Spleen (tissue), 11 donors: Measurements from ENCODE around the gene VSTM1. TPM values are rescaled to one million over a fixed set of nuclear protein-coding genes. Genes with fewer than 3 reads are reported as not detected.
"Not testable (repeated sequence)": the region's sequence is repeated elsewhere in the genome, so short reads cannot be mapped to it uniquely, and the experiment has no call there.

ENCODE experiments used
- DNase-seq: peaks from one replicate; pipeline ENCODE4 v3.0.0-alpha.2; 2020
- H3K27ac ChIP-seq, 8 donors: fragments of 200-600 bp; sonication (generic) in 7 of 8; 1 replicate in 4 of 8; 2 replicates in 4 of 8; pipeline versions ENCODE4 v1.5.0 to v1.8.0; 2016 to 2021; ENCODE audit warnings: inconsistent platforms in 4 of 8, mild to moderate bottlenecking in 4 of 8, moderate library complexity in 1 of 8
- H3K27me3 ChIP-seq, 7 donors: fragments of 200-600 bp; sonication (generic) in 6 of 7; replicated peaks in 1 of 7; 1 replicate in 4 of 7; 2 replicates in 3 of 7; pipeline versions ENCODE4 v1.5.0 to v1.8.0; 2016 to 2021; ENCODE audit warnings: inconsistent platforms in 3 of 7, mild to moderate bottlenecking in 1 of 7
- H3K36me3 ChIP-seq, 6 donors: fragments of 200-600 bp; sonication (generic) in 5 of 6; 1 replicate in 4 of 6; 2 replicates in 2 of 6; pipeline versions ENCODE4 v1.5.0 to v1.8.0; 2016 to 2021; ENCODE audit warnings: inconsistent platforms in 2 of 6
- H3K4me1 ChIP-seq, 6 donors: fragments of 200-600 bp; sonication (generic) in 5 of 6; 1 replicate in 3 of 6; 2 replicates in 3 of 6; pipeline versions ENCODE4 v1.5.0 to v1.8.0; 2016 to 2021; ENCODE audit warnings: inconsistent platforms in 3 of 6
- H3K4me3 ChIP-seq, 8 donors: fragments of 200-600 bp; sonication (generic) in 7 of 8; 1 replicate in 4 of 8; 2 replicates in 4 of 8; pipeline versions ENCODE4 v1.5.0 to v1.8.0; 2016 to 2021; ENCODE audit warnings: inconsistent platforms in 4 of 8, mild to moderate bottlenecking in 4 of 8, moderate library complexity in 2 of 8
- H3K9me3 ChIP-seq, 8 donors: fragments of 200-600 bp; sonication (generic) in 7 of 8; 1 replicate in 4 of 8; 2 replicates in 4 of 8; pipeline versions ENCODE4 v1.5.0 to v1.8.0; 2016 to 2021; ENCODE audit warnings: inconsistent platforms in 4 of 8
- CTCF ChIP-seq, 11 experiments: fragments of 200-600 bp in 7 of 11; fragments of 450-650 bp in 4 of 11; sonication (generic) in 4 of 11; IDR thresholded peaks in 8 of 11; conservative IDR thresholded peaks in 3 of 11; 1 replicate in 7 of 11; 2 replicates in 4 of 11; pipeline versions ENCODE4 v1.4.0 to v1.8.0; 2016 to 2021; ENCODE audit warnings: antibody characterized with exemption in 11 of 11, inconsistent platforms in 4 of 11, mild to moderate bottlenecking in 1 of 11
- POLR2A ChIP-seq, 3 donors: fragments of 450-650 bp; IDR thresholded peaks; one replicate each; pipeline ENCODE4 v1.5.1; 2017; ENCODE audit warnings: antibody characterized with exemption in 3 of 3, mild to moderate bottlenecking in 1 of 3
- POLR2AphosphoS5 ChIP-seq, 3 donors: sonication (generic); formaldehyde crosslinking; IDR thresholded peaks; one replicate each; pipeline ENCODE4 v1.5.1; 2017; ENCODE audit warnings: antibody characterized with exemption in 3 of 3
- WGBS, 5 donors: extraction: QIAGEN DNeasy Blood & Tissue Kit in 3 of 5; methylation state at CpG; one replicate each; pipeline versions ENCODE4 v1.1.5 to v1.1.7; 2013 to 2018; 5-methylcytosine and 5-hydroxymethylcytosine counted together
- intact Hi-C: fragments of 100-400 bp; cut with DNase I; formaldehyde crosslinking; loops from one replicate; pipeline ENCODE4 v1.15.0; 2023; ENCODE audit warnings: low total_unique reads
- polyA plus RNA-seq, 3 donors: library from polyadenylated mRNA; stranded (reverse); fragments of 200-250 nt; gene quantifications; one replicate each; pipeline ENCODE4 v1.2.1, GENCODE V29; 2013
- total RNA-seq, 7 donors: library from RNA; depleted of rRNA in 3 of 7; stranded (reverse); fragments of >200 nt in 3 of 7; fragmentation: NEBNext Ultra II Directional in 4 of 7; extraction: Animal tissue kit (Norgen Biotek cat#: 25700) in 4 of 7; gene quantifications; one replicate each; pipeline versions ENCODE4 v1.1.0 to v1.2.1, GENCODE V29; 2016 to 2021
- donor health status: healthy with polysubstance abuse.
- donor health status: DM: no; HTN: no; CAD: no; lungs with moderate emphysema.
- donor health status: DM: no; HTN: no; CAD: no.
- donor health status: Bipolar disorder and iron deficiency.
- donor health status: healthy.
- donor health status: DM: no; HTN: no; CAD: no.
- donor health status: DM: yes; HTN: yes; CAD: no.

The VSTM1 gene
- total and polyA plus RNA-seq, 10 donors = 0.32 to 13.3 (median 5.3) TPM; not detected in 1

- intact Hi-C loops, H3K36me3 ChIP-seq, H3K9me3 ChIP-seq: not testable (repeated sequence)
- TF ChIP-seq CTCF (IDR thresholded peaks at IDR 0.05 in 8 of 11, conservative IDR thresholded peaks at IDR 0.05 in 3 of 11) (peak in 1 of 11 experiments; percentile 34), POLR2AphosphoS5 (IDR thresholded peaks at IDR 0.05) (peak; percentile 5 to 77 (median 18))
- DNase-seq = peak; percentile 92
- WGBS, 5 donors = 0 to 3% (median 1%) methylated on average over 23 to 46 of the region's 46 CpGs
- peak overlapping the region in 4 of 8 donors; percentile 33 to 85 (median 81) for H3K27ac ChIP-seq
- H3K27me3 ChIP-seq = peaks cover 0 to 39% (median 14%) of the 10 kb centered on the region in 7 donors
- peaks cover 3 to 61% (median 16%) of the 10 kb centered on the region in 6 donors for H3K4me1 ChIP-seq
- peak overlapping the region; percentile 4 to 65 (median 28) for H3K4me3 ChIP-seq
Measured at GRCh38 chr19:54095859-54096616, 32.3 kb upstream of the VSTM1 start.

- DNase-seq = no peak
- 74 to 88% (median 76%) methylated on average over 16 to 22 of the region's 22 CpGs for WGBS, 5 donors
- TF ChIP-seq POLR2A (IDR thresholded peaks at IDR 0.05) (no peak), POLR2AphosphoS5 (IDR thresholded peaks at IDR 0.05) (no peak)
- Histone ChIP-seq H3K4me1 (peaks cover 3 to 53% (median 16%) of the 10 kb centered on the region in 6 donors), H3K4me3 (peak overlapping the region in 6 of 8 donors; percentile 22 to 65 (median 32)), H3K27ac (peak overlapping the region in 3 of 8 donors; percentile 79 to 85 (median 83)), H3K36me3 (peaks cover 0 to 9% (median 0%) of the 10 kb centered on the region in 6 donors), H3K27me3 (peaks cover 0 to 44% (median 14%) of the 10 kb centered on the region in 7 donors), H3K9me3 (no peaks in the 10 kb centered on the region)
- intact Hi-C loops = no loop called here
Measured at GRCh38 chr19:54095136-54095858, 31.6 kb upstream of the VSTM1 start.

- H3K27me3 ChIP-seq = peaks cover 0 to 51% (median 17%) of the 10 kb centered on the region in 7 donors
- H3K9me3 ChIP-seq = no peaks in the 10 kb centered on the region
- H3K4me1 ChIP-seq = peaks cover 3 to 46% (median 16%) of the 10 kb centered on the region in 6 donors
- peaks cover 0 to 9% (median 0%) of the 10 kb centered on the region in 6 donors for H3K36me3 ChIP-seq
- TF ChIP-seq POLR2A (IDR thresholded peaks at IDR 0.05) (no peak), POLR2AphosphoS5 (IDR thresholded peaks at IDR 0.05) (no peak), CTCF (IDR thresholded peaks at IDR 0.05 in 8 of 11, conservative IDR thresholded peaks at IDR 0.05 in 3 of 11) (no peak)
- no peak overlapping the region for H3K27ac ChIP-seq
- H3K4me3 ChIP-seq = no peak overlapping the region
- no peak for DNase-seq
- intact Hi-C loops = no loop called here
- 51 to 70% (median 53%) methylated on average over 17 of the region's 17 CpGs for WGBS, 5 donors
Measured at GRCh38 chr19:54094426-54095000, 30.8 kb upstream of the VSTM1 start.

GRCh38 chr19:54084410-54084809, 20.7 kb upstream of the VSTM1 start:
- Histone ChIP-seq H3K27ac (no peak overlapping the region), H3K36me3 (no peaks in the 10 kb centered on the region), H3K4me1 (no peaks in the 10 kb centered on the region), H3K27me3 (peaks cover 0 to 7% (median 0%) of the 10 kb centered on the region in 7 donors), H3K4me3 (no peak overlapping the region), H3K9me3 (peaks cover 0 to 36% (median 22%) of the 10 kb centered on the region in 8 donors)
- intact Hi-C loops = no loop called here
- TF ChIP-seq POLR2A (IDR thresholded peaks at IDR 0.05) (no peak), POLR2AphosphoS5 (IDR thresholded peaks at IDR 0.05) (no peak), CTCF (IDR thresholded peaks at IDR 0.05 in 8 of 11, conservative IDR thresholded peaks at IDR 0.05 in 3 of 11) (no peak)
- 75 to 91% (median 83%) methylated on average over 3 of the region's 3 CpGs for WGBS, 5 donors
- DNase-seq = no peak
